Neutrophil (primary cell): ENCODE results near the gene ZNF248.

Experiments used
- H3K27ac ChIP-seq: fragments of 200-600 bp; sonication (generic); 2 replicates; pipeline ENCODE4 v1.5.1; 2016; ENCODE audit warnings: mild to moderate bottlenecking, moderate library complexity
- H3K27me3 ChIP-seq: fragments of 200-600 bp; sonication (generic); 2 replicates; pipeline ENCODE4 v1.6.0; 2016; ENCODE audit warnings: mild to moderate bottlenecking
- H3K36me3 ChIP-seq: fragments of 200-600 bp; sonication (generic); 2 replicates; pipeline ENCODE4 v1.5.1; 2017
- H3K4me1 ChIP-seq, 2 experiments: fragments of 200-600 bp in 1 of 2; sonication (generic) in 1 of 2; 1 replicate in 1 of 2; 2 replicates in 1 of 2; pipeline versions ENCODE4 v1.5.1 to v1.6.1; 2013 to 2016; ENCODE audit warnings: low read depth in 1 of 2, low read length in 1 of 2, mild to moderate bottlenecking in 1 of 2, moderate library complexity in 1 of 2; ENCODE audit not compliant: control insufficient read depth in 1 of 2, insufficient read depth in 1 of 2
- H3K4me3 ChIP-seq, 2 experiments: fragments of 200-600 bp in 1 of 2; sonication (generic) in 1 of 2; 1 replicate in 1 of 2; 2 replicates in 1 of 2; pipeline ENCODE4 v1.5.1; 2013 to 2016; ENCODE audit warnings: low read depth in 1 of 2, low read length in 1 of 2, mild to moderate bottlenecking in 1 of 2, moderate library complexity in 1 of 2
- H3K9me3 ChIP-seq: fragments of 200-600 bp; sonication (generic); 2 replicates; pipeline ENCODE4 v1.5.1; 2016
- TF ChIP-seq, protein P1 (sequence below): fragments of 200-600 bp; sonication (generic); IDR thresholded peaks from 2 replicates; pipeline ENCODE4 v1.5.1; 2016; ENCODE audit warnings: antibody characterized with exemption

ZNF248 gene

GRCh38 chr10:37854626-37855025, 2.8 kb downstream of the ZNF248 start:
- Histone ChIP-seq H3K27ac (no peak overlapping the region), H3K4me1 (peaks cover 14% of the 10 kb centered on the region in 2 experiments), H3K27me3 (peaks cover 11% of the 10 kb centered on the region), H3K4me3 (no peak overlapping the region), H3K36me3 (no peaks in the 10 kb centered on the region), H3K9me3 (no peaks in the 10 kb centered on the region)
- TF ChIP-seq, protein P1, sequence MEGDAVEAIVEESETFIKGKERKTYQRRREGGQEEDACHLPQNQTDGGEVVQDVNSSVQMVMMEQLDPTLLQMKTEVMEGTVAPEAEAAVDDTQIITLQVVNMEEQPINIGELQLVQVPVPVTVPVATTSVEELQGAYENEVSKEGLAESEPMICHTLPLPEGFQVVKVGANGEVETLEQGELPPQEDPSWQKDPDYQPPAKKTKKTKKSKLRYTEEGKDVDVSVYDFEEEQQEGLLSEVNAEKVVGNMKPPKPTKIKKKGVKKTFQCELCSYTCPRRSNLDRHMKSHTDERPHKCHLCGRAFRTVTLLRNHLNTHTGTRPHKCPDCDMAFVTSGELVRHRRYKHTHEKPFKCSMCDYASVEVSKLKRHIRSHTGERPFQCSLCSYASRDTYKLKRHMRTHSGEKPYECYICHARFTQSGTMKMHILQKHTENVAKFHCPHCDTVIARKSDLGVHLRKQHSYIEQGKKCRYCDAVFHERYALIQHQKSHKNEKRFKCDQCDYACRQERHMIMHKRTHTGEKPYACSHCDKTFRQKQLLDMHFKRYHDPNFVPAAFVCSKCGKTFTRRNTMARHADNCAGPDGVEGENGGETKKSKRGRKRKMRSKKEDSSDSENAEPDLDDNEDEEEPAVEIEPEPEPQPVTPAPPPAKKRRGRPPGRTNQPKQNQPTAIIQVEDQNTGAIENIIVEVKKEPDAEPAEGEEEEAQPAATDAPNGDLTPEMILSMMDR = no peak

GRCh38 chr10:37844644-37845043, 12.8 kb downstream of the ZNF248 start:
- Histone ChIP-seq H3K27ac (no peak overlapping the region), H3K9me3 (no peaks in the 10 kb centered on the region), H3K36me3 (no peaks in the 10 kb centered on the region), H3K27me3 (no peaks in the 10 kb centered on the region), H3K4me3 (no peak overlapping the region), H3K4me1 (no peaks in the 10 kb centered on the region)
- TF ChIP-seq, protein P1 = no peak

- H3K4me1 ChIP-seq = no peaks in the 10 kb centered on the region
- H3K36me3 ChIP-seq = peaks cover 7% of the 10 kb centered on the region
- no peak overlapping the region for H3K4me3 ChIP-seq
- TF ChIP-seq, protein P1 = no peak
- H3K27ac ChIP-seq = no peak overlapping the region
- peaks cover 5% of the 10 kb centered on the region for H3K9me3 ChIP-seq
- H3K27me3 ChIP-seq = no peaks in the 10 kb centered on the region
Observed at GRCh38 chr10:37839243-37839642, 18.2 kb downstream of the ZNF248 start.

GRCh38 chr10:37831495-37832333, 25.7 kb downstream of the ZNF248 start:
- H3K36me3 ChIP-seq = peaks cover 6% of the 10 kb centered on the region

GRCh38 chr10:37826806-37827205, 30.6 kb downstream of the ZNF248 start:
- no peak overlapping the region for H3K27ac ChIP-seq
- H3K4me1 ChIP-seq = no peaks in the 10 kb centered on the region
- TF ChIP-seq, protein P1 = no peak
- no peak overlapping the region for H3K4me3 ChIP-seq
- no peaks in the 10 kb centered on the region for H3K27me3 ChIP-seq
- H3K9me3 ChIP-seq = peaks cover 20% of the 10 kb centered on the region
- H3K36me3 ChIP-seq = no peaks in the 10 kb centered on the region

More at GRCh38 chr10:37831495-37832333, 25.7 kb downstream of the ZNF248 start:
- Histone ChIP-seq H3K9me3 (peaks cover 32% of the 10 kb centered on the region), H3K4me3 (no peak overlapping the region), H3K27me3 (no peaks in the 10 kb centered on the region), H3K27ac (no peak overlapping the region), H3K4me1 (no peaks in the 10 kb centered on the region)
- TF ChIP-seq, protein P1 = no peak
